Heart left ventricle (tissue), 16 donors: ENCODE results near the gene DAZAP1. TPM values are rescaled to one million over a fixed set of nuclear protein-coding genes. Genes with fewer than 3 reads are reported as not detected.

Source experiments
- ATAC-seq, 4 donors: fragments of 200-7000 bp; cut with Tn5 transposase; one replicate each; pipeline ENCODE4 v1.9.1; 2020 to 2022; ENCODE audit warnings: moderate library complexity in 4 of 4, mild to moderate bottlenecking in 3 of 4, moderate number of reproducible peaks in 1 of 4
- DNase-seq, 5 donors: peaks; one replicate each; pipeline ENCODE4 v3.0.0-alpha.2; 2020
- H3K27ac ChIP-seq, 12 donors: fragments of 200-600 bp; sonication (generic) in 4 of 12; one replicate each; pipeline versions ENCODE4 v1.5.0 to v1.8.0; 2016 to 2022; ENCODE audit warnings: mild to moderate bottlenecking in 2 of 12
- H3K27me3 ChIP-seq, 9 donors: fragments of 200-600 bp; sonication (generic) in 2 of 9; one replicate each; pipeline versions ENCODE4 v1.5.1 to v1.8.0; 2016 to 2022; ENCODE audit warnings: mild to moderate bottlenecking in 3 of 9
- H3K36me3 ChIP-seq, 9 donors: fragments of 200-600 bp; sonication (generic) in 2 of 9; one replicate each; pipeline versions ENCODE4 v1.5.0 to v1.8.0; 2018 to 2022; ENCODE audit warnings: mild to moderate bottlenecking in 2 of 9
- H3K4me1 ChIP-seq, 12 donors: fragments of 200-600 bp; sonication (generic) in 4 of 12; one replicate each; pipeline versions ENCODE4 v1.5.0 to v1.8.0; 2016 to 2022; ENCODE audit warnings: mild to moderate bottlenecking in 3 of 12
- H3K4me3 ChIP-seq, 12 donors: fragments of 200-600 bp; sonication (generic) in 4 of 12; one replicate each; pipeline versions ENCODE4 v1.5.0 to v1.8.0; 2017 to 2022; ENCODE audit warnings: mild to moderate bottlenecking in 9 of 12, moderate library complexity in 4 of 12
- H3K9me3 ChIP-seq, 12 donors: fragments of 200-600 bp; sonication (generic) in 4 of 12; one replicate each; pipeline versions ENCODE4 v1.5.0 to v1.8.0; 2016 to 2022; ENCODE audit warnings: mild to moderate bottlenecking in 1 of 12
- POLR2A ChIP-seq, 2 donors: fragments of 450-650 bp; IDR thresholded peaks; one replicate each; pipeline ENCODE4 v1.6.1; 2017; ENCODE audit warnings: antibody characterized with exemption in 2 of 2, mild to moderate bottlenecking in 2 of 2, moderate library complexity in 2 of 2
- WGBS, 4 donors: extraction: QIAGEN DNeasy Blood & Tissue Kit in 2 of 4; methylation state at CpG; one replicate each; pipeline versions ENCODE4 v1.1.5 to v1.1.7; 2013 to 2018; 5-methylcytosine and 5-hydroxymethylcytosine counted together
- intact Hi-C, 10 donors: fragments of 100-400 bp; cut with DNase I; formaldehyde crosslinking; loops; one replicate each; pipeline versions ENCODE4 v1.11.1 to v1.14.2; 2022
- polyA plus RNA-seq, 2 donors: library from polyadenylated mRNA; stranded (reverse); fragments of 200-250 nt; gene quantifications; one replicate each; pipeline ENCODE4 v1.2.3, GENCODE V29; 2013
- total RNA-seq, 9 donors: library from RNA; depleted of rRNA in 2 of 9; stranded (reverse); fragments of >200 nt in 2 of 9; fragmentation: NEBNext Ultra II Directional in 3 of 9; extraction: Animal tissue kit (Norgen Biotek cat#: 25700) in 3 of 9; gene quantifications; one replicate each; pipeline versions ENCODE4 v1.1.0 to v1.2.4, GENCODE V29; 2016 to 2023
- TF ChIP-seq, protein P1 (sequence below), 12 donors: fragments of 200-600 bp; sonication (generic) in 4 of 12; IDR thresholded peaks; one replicate each; pipeline versions ENCODE4 v1.5.0 to v1.8.0; 2018 to 2022; ENCODE audit warnings: antibody characterized with exemption in 12 of 12, mild to moderate bottlenecking in 5 of 12
- donor health status: ischemic (EF 13 %, LVEDD 7.1; RV severe dilation, severe dysfunction).
- donor health status: healthy with polysubstance abuse.
- donor health status: DM: no; HTN: yes; CAD: no.
- donor health status: DM: no; HTN: no; CAD: no.
- donor health status: ischemic (EF 25% LVEDD 6.9; RV normal size, moderate dysfunction).
- donor health status: ischemic (EF 25% LVEDD 5.7; RV mildly dilated, moderate dysfunction).
- donor health status: healthy.
- donor health status: DM: yes; HTN: yes; CAD: no.
- donor health status: ischemic (EF 35%, LVEDD 5.7; RV mildly dilated, moderate dysfunction).
- donor health status: nonischemic (EF 11% LVEDD 7.7; RV severe dilation, severe dysfunction).
- donor health status: DM: yes; HTN: yes; CAD: no.
- donor health status: PGD.
- donor health status: ischemic (EF 29% LVEDD 5.4; RV normal size, mild dysfunction).
- donor health status: nonischemic (EF 23%, LVEDD 6.1; RV moderate dilation, normal function).

Gene DAZAP1
- total and polyA plus RNA-seq, 11 donors, result 36.8 to 128 (median 78.5) TPM

DNA sequence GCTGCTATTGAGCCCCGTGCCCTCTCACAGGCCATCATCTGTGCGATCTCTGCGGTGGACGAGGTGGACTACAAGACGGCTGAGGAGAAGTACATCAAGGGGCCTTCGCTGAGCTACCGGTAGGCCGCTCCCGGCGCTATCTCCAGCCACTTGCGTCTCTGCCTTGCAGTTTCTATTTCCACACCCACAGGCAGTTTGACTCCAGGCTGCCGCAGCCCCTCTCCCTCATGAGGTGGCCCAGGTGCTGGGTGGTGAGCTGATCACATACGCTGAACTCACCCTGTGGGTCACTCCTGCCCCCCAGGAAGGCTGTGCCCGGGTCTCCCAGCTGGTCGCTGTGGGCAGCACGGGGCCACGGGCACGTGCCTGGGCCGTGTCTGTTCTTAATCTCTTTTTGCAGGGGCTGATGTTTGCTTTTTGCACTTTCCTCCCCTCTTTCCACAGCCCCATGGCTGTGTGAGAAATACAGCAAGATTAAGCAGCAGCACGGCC is 34.3 kb upstream of the DAZAP1 start:
- Histone ChIP-seq H3K4me3 (no peak overlapping the region), H3K9me3 (no peaks in the 10 kb centered on the region), H3K4me1 (peaks cover 0 to 30% (median 16%) of the 10 kb centered on the region in 12 donors), H3K27me3 (no peaks in the 10 kb centered on the region), H3K36me3 (peaks cover 0 to 85% (median 59%) of the 10 kb centered on the region in 9 donors), H3K27ac (peak overlapping the region; percentile 51 to 92 (median 84))
- peak; percentile 13 to 37 (median 20) for ATAC-seq
- 54 to 76% (median 62%) methylated on average over 17 to 20 of the region's 20 CpGs for WGBS, 4 donors
- TF ChIP-seq POLR2A (IDR thresholded peaks at IDR 0.05), result no peak
- TF ChIP-seq, protein P1, sequence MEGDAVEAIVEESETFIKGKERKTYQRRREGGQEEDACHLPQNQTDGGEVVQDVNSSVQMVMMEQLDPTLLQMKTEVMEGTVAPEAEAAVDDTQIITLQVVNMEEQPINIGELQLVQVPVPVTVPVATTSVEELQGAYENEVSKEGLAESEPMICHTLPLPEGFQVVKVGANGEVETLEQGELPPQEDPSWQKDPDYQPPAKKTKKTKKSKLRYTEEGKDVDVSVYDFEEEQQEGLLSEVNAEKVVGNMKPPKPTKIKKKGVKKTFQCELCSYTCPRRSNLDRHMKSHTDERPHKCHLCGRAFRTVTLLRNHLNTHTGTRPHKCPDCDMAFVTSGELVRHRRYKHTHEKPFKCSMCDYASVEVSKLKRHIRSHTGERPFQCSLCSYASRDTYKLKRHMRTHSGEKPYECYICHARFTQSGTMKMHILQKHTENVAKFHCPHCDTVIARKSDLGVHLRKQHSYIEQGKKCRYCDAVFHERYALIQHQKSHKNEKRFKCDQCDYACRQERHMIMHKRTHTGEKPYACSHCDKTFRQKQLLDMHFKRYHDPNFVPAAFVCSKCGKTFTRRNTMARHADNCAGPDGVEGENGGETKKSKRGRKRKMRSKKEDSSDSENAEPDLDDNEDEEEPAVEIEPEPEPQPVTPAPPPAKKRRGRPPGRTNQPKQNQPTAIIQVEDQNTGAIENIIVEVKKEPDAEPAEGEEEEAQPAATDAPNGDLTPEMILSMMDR (IDR thresholded peaks at IDR 0.05), result no peak
- DNase-seq, result no peak
- intact Hi-C loops, result loop anchor here in 2 of 10 donors (10.0 kb wide), 1 partner anchor 88 kb away; the partner anchor contains the start of gene EFNA2 (in 2 of the 2)

DNA sequence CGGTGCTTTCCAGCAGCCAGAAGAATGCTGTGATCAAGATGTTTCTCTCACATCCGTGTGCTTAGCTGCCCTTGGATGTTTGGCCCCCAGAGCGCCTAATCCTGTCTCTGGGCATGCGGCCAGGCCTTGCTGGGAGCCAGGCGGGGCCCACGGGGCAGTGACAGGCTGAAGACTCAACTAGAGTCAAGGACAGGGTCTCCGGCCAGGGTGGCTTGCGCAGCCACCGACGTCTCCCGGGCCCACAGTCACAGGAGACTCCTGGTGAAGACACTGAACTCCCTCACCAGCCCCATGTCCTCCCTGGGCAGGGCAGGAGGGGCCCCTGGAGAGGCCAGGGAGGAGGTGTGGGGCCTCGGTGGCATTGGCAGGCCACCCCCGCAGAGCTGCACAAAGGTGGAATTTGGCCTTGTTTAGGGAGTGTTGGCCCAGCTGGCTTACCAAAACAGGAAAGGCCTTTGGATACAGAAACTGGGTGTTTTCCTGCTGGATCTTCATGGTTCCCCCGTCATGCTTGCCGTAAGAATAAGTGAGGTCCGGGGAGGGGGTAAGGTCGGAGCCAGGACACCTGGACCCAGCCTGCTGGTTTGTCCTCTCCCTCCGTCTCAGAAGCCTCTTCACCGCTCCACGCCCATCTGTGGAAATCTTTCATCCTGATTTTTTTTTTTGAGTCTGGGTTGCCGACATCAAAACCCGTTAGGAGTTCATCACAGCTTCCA is 33.7 kb upstream of the DAZAP1 start:
- H3K27me3 ChIP-seq, result no peaks in the 10 kb centered on the region
- H3K4me3 ChIP-seq, result peak overlapping the region in 1 of 12 donors; percentile 2
- ATAC-seq (peak; percentile 74 to 90 (median 80)), DNase-seq (peak; percentile 77 to 92 (median 85))
- peaks cover 0 to 84% (median 53%) of the 10 kb centered on the region in 9 donors for H3K36me3 ChIP-seq
- peak overlapping the region; percentile 51 to 92 (median 84) for H3K27ac ChIP-seq
- TF ChIP-seq POLR2A (IDR thresholded peaks at IDR 0.05), result no peak
- TF ChIP-seq, protein P1 (IDR thresholded peaks at IDR 0.05), result no peak
- H3K4me1 ChIP-seq, result peaks cover 0 to 30% (median 16%) of the 10 kb centered on the region in 12 donors
- WGBS, 4 donors, result 51 to 66% (median 56%) methylated on average over 17 to 22 of the region's 22 CpGs
- intact Hi-C loops, result loop anchor here in 2 of 10 donors (10.0 kb wide), 1 partner anchor 89 kb away; the partner anchor contains the start of gene EFNA2 (in 2 of the 2)
- no peaks in the 10 kb centered on the region for H3K9me3 ChIP-seq

DNA sequence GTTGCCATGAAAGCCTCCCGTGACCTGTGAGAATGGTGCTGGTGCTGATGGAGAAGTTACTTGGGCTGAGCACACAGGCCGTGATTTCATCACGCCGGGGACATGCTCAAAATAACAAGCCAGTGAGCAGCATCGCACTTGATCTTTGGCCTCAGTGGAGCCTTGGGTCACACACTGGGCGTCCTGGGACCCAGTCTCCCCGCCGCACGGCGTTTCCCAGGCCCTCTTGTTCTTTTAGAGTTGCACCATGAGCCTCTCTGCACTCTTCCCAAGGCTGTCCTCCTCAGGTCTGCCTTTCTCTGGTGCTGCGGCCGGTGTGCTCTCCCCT is 33.2 kb upstream of the DAZAP1 start:
- intact Hi-C loops, result loop anchor here in 2 of 10 donors (10.0 kb wide), 1 partner anchor 89 kb away; the partner anchor contains the start of gene EFNA2 (in 2 of the 2)
- H3K4me1 ChIP-seq, result peaks cover 0 to 30% (median 16%) of the 10 kb centered on the region in 12 donors
- H3K27ac ChIP-seq, result peak overlapping the region in 11 of 12 donors; percentile 23 to 92 (median 77)
- H3K9me3 ChIP-seq, result no peaks in the 10 kb centered on the region
- peak; percentile 2 to 55 (median 47) for ATAC-seq
- TF ChIP-seq, protein P1 (IDR thresholded peaks at IDR 0.05), result no peak
- TF ChIP-seq POLR2A (IDR thresholded peaks at IDR 0.05), result no peak
- H3K27me3 ChIP-seq, result no peaks in the 10 kb centered on the region
- peaks cover 0 to 80% (median 48%) of the 10 kb centered on the region in 9 donors for H3K36me3 ChIP-seq
- peak in 2 of 5 donors; percentile 64 to 75 for DNase-seq
- 69 to 90% (median 81%) methylated on average over 12 of the region's 12 CpGs for WGBS, 4 donors
- H3K4me3 ChIP-seq, result no peak overlapping the region

DNA sequence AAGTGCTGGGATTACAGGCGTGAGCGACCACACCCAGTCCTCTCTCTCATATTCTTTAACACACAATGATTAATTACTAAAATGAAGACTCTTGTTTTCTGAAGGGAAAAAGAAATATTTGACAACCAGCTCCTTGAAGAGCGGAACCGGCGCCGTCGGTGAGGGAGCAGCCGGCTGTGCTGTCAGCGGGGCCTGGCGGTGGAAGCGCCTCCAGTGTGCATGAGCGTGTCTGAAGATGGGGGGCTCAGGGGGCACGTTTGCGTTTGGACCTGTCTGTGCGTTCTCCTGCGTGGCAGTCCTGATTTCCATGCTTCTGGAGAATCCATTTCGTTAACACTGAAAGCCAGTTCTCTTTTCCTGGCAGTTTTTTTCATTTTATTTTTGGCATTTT is 31.0 kb upstream of the DAZAP1 start:
- Histone ChIP-seq H3K4me1 (peaks cover 0 to 30% (median 17%) of the 10 kb centered on the region in 12 donors), H3K9me3 (no peaks in the 10 kb centered on the region), H3K36me3 (peaks cover 0 to 58% (median 27%) of the 10 kb centered on the region in 9 donors), H3K27me3 (no peaks in the 10 kb centered on the region), H3K27ac (no peak overlapping the region), H3K4me3 (no peak overlapping the region)
- no peak for DNase-seq
- 95 to 97% (median 96%) methylated on average over 17 of the region's 17 CpGs for WGBS, 4 donors
- TF ChIP-seq, protein P1 (IDR thresholded peaks at IDR 0.05), result no peak
- no peak for TF ChIP-seq POLR2A (IDR thresholded peaks at IDR 0.05)
- no peak for ATAC-seq
- intact Hi-C loops, result loop anchor here in 2 of 10 donors (10.0 kb wide), 1 partner anchor 92 kb away; the partner anchor contains the start of gene EFNA2 (in 2 of the 2)
